Karpas-422 (cell line): ENCODE data around the gene EME2. TPM values are rescaled to one million over a fixed set of nuclear protein-coding genes. Genes with fewer than 3 reads are reported as not detected.
"Not testable (repeated sequence)": the region's sequence is repeated elsewhere in the genome, so short reads cannot be mapped to it uniquely, and the experiment has no call there.

Experiments used
- DNase-seq: peaks from one replicate; pipeline ENCODE4 v3.0.0-alpha.2; 2015
- H2AFZ ChIP-seq: fragments of 200-600 bp; sonication (generic); 2 replicates; pipeline ENCODE4 v1.6.1; 2014; ENCODE audit warnings: antibody characterized with exemption, low read length, mixed read lengths
- H3K27ac ChIP-seq: fragments of 200-600 bp; sonication (generic); 2 replicates; pipeline ENCODE4 v1.5.1; 2014; ENCODE audit warnings: mild to moderate bottlenecking, low read length, moderate library complexity
- H3K27me3 ChIP-seq: fragments of 200-600 bp; sonication (generic); 2 replicates; pipeline ENCODE4 v1.6.1; 2014; ENCODE audit warnings: low read length, mixed read lengths
- H3K36me3 ChIP-seq: fragments of 200-600 bp; sonication (generic); 2 replicates; pipeline ENCODE4 v1.6.1; 2014; ENCODE audit warnings: low read length, mixed read lengths; ENCODE audit not compliant: insufficient read depth
- H3K4me1 ChIP-seq: fragments of 200-600 bp; sonication (generic); 2 replicates; pipeline ENCODE4 v1.6.1; 2014; ENCODE audit warnings: mild to moderate bottlenecking, low read length, mixed read lengths
- H3K4me2 ChIP-seq: fragments of 200-600 bp; sonication (generic); 2 replicates; pipeline ENCODE4 v1.6.1; 2014; ENCODE audit warnings: low read length, low read depth, mild to moderate bottlenecking; ENCODE audit not compliant: poor library complexity, severe bottlenecking
- H3K4me3 ChIP-seq: fragments of 200-600 bp; sonication (generic); 2 replicates; pipeline ENCODE4 v1.5.1; 2014; ENCODE audit warnings: mild to moderate bottlenecking, antibody characterized with exemption, low read length, mixed read lengths
- H3K79me2 ChIP-seq: fragments of 200-600 bp; sonication (generic); 2 replicates; pipeline ENCODE4 v1.6.1; 2014; ENCODE audit warnings: mild to moderate bottlenecking, low read length, mixed read lengths
- H3K9ac ChIP-seq: fragments of 200-600 bp; sonication (generic); 2 replicates; pipeline ENCODE4 v1.6.0; 2014; ENCODE audit warnings: low read length
- H3K9me2 ChIP-seq: fragments of 200-600 bp; sonication (generic), shearing (Covaris generic); replicated peaks from 2 replicates; pipeline ENCODE4 v1.6.0; 2014; ENCODE audit warnings: mild to moderate bottlenecking, low read length, moderate library complexity; ENCODE audit not compliant: insufficient read depth
- H3K9me3 ChIP-seq: fragments of 300-700, 200-600 bp; sonication (generic); 2 replicates; pipeline ENCODE4 v1.6.1; 2014; ENCODE audit warnings: low read length, mixed read lengths
- H4K20me1 ChIP-seq: fragments of 200-600 bp; sonication (generic); 2 replicates; pipeline ENCODE4 v1.6.1; 2014; ENCODE audit warnings: mild to moderate bottlenecking, antibody characterized with exemption, low read length, low read depth; ENCODE audit not compliant: insufficient read depth
- total RNA-seq: library from RNA; depleted of rRNA; stranded (reverse); fragments of >200 nt; shearing (Covaris generic); gene quantifications from 2 replicates; pipeline ENCODE4 v1.2.3, GENCODE V29; 2014; ENCODE audit warnings: low replicate concordance

The EME2 gene
- total RNA-seq, 1 experiment from 2014 or later: 7.7 TPM

DNA sequence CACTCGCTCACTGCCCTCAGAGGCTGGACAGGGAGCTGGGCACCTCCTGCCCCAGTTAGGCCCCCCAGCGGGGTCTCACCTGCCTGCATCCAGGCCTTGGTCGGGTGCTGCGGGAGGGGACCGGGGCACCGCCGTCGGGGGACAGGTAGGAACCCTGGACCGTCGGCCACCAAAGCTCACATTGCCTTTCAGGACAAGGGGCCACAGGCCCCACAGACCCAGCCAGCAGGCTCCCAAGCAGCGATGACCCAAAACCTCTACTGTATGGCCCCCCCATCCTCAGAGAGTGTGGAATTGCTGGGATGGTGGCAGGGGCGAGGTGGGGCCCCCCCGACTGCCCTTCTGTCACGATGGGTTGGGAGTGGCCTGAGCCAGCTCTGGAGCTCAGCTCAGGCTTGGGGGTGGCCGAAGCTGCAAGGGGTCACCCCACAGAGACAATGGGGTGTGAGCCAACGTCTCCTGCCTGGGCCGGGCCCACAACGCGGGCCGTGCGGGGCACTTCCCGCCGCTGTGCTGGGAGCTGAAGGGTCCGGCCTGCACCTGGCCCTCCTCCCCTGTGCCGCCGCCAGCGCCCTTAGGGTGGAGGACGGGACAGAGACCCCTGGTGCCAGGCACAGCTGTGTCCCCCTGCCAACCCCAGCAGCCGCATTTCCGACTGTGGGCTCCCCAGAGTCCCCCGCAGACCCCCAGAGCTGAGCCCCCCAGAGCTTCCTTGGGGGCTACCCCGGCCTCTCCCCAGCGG is 20.4 kb downstream of the EME2 start:
- DNase-seq: no peak

DNA sequence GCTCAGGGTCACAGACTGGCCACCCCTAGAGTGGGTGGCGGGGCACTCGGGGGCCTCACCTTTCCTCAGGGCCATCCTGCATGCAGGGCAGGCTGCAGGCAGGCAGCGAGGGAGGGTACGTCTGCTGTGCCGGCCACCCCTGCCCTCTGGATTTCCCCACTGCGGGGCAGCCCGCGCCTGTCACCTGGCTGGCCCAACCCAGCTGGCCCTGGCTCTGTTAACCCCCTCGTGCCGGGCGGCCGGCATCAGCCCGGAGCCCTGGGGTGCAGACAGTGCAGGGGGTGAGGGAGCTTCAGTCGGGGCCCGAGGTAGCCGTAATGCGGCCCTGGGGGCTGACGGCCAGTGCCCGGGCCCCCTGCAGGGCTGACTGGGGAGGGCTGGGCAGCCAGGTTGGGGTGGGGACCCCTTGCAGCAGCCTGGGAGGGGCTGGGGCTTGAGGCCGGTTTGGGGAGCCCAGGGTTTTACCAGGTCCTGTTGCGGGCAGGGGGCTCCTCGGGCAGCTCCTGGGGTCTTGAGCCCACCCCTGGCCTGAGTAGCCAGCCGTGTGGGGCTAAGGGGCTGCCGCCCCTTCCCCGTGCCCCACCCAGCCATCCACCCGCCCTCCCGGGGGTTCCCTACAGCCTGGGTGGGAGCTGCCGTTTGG is 21.1 kb downstream of the EME2 start, which contains the start of gene IGFALS:
TSS of gene IGFALS (minus strand) at position 128 of the 643 bp plus-strand sequence. CDS start at position 75, 53 bp downstream.
- Histone ChIP-seq H3K9ac (no peak within 1 kb of the TSS), H3K9me3 (no peaks in the 10 kb centered on the region), H3K27me3 (no peaks in the 10 kb centered on the region), H3K4me1 (no peaks in the 10 kb centered on the region), H3K79me2 (no peaks in the 10 kb centered on the region), H3K36me3 (no peaks in the 10 kb centered on the region), H3K4me2 (no peak within 1 kb of the TSS), H3K4me3 (no peak within 1 kb of the TSS), H3K9me2 (no peaks in the 10 kb centered on the region), H4K20me1 (no peaks in the 10 kb centered on the region), H2AFZ (no peak within 1 kb of the TSS), H3K27ac (no peak within 1 kb of the TSS)
- no peak for DNase-seq

More for the DNA sequence above, 20.4 kb downstream of the EME2 start:
- no peaks in the 10 kb centered on the region for H3K27me3 ChIP-seq
- H2AFZ ChIP-seq: no peak overlapping the region
- no peaks in the 10 kb centered on the region for H3K36me3 ChIP-seq
- H3K4me2 ChIP-seq: no peak overlapping the region
- H3K79me2 ChIP-seq: no peaks in the 10 kb centered on the region
- no peak overlapping the region for H3K9ac ChIP-seq
- no peak overlapping the region for H3K27ac ChIP-seq
- no peaks in the 10 kb centered on the region for H3K4me1 ChIP-seq
- H3K9me3 ChIP-seq: no peaks in the 10 kb centered on the region
- H3K4me3 ChIP-seq: no peak overlapping the region
- no peaks in the 10 kb centered on the region for H3K9me2 ChIP-seq
- H4K20me1 ChIP-seq: no peaks in the 10 kb centered on the region

DNA sequence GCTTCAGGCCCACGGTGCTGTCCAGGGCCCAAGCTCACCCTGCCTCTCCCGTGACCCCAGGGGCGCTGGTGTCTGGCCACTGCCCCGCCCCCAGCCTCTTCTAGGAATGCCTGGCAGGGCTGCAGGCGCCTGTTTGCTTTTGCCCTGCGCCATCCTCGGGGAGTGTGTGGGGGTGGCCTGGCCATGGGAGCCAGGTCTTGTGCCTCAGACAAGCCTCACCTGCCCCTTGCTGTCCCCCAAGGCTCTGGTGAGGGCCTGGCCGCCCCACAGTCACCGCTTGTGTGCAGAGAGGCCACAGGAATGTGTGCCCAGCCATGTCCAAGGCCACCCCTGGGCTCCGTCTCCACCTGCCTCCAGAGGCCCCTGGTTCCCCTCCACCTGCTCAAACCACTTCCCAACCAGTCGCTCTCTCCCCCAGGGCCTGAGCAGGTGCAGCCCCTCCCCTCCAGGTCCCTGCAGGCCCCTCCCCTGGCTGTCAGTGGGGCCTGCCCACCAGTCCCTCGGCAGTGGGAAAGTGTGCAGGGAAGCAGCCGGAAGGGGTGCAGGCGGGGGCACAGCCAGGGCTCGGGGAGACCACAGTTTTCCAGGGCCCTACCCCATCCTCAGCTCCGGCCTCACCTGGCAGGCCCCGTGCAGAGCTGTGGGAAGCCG is 21.7 kb downstream of the EME2 start:
- Histone ChIP-seq H3K4me3 (no peak overlapping the region), H3K4me1 (no peaks in the 10 kb centered on the region), H3K27ac (no peak overlapping the region), H2AFZ (no peak overlapping the region), H3K9me3 (no peaks in the 10 kb centered on the region; the same call in 1 of the 2 replicates), H3K9ac (no peak overlapping the region), H3K9me2 (no peaks in the 10 kb centered on the region), H3K36me3 (no peaks in the 10 kb centered on the region), H3K27me3 (no peaks in the 10 kb centered on the region), H4K20me1 (no peaks in the 10 kb centered on the region), H3K4me2 (no peak overlapping the region), H3K79me2 (no peaks in the 10 kb centered on the region)
- no peak for DNase-seq

GRCh38 chr16:1794908-1795666 is 22.5 kb downstream of the EME2 start:
- no peak for DNase-seq

GRCh38 chr16:1799263-1799662 is 26.7 kb downstream of the EME2 start:
- H3K79me2 ChIP-seq, H3K4me1 ChIP-seq, H3K4me2 ChIP-seq, H4K20me1 ChIP-seq, H3K27ac ChIP-seq, H3K4me3 ChIP-seq, H3K27me3 ChIP-seq, H3K36me3 ChIP-seq, DNase-seq, H3K9me3 ChIP-seq, H3K9me2 ChIP-seq, H2AFZ ChIP-seq, H3K9ac ChIP-seq: not testable (repeated sequence)

More at GRCh38 chr16:1794908-1795666, 22.5 kb downstream of the EME2 start:
- H4K20me1 ChIP-seq: no peaks in the 10 kb centered on the region
- no peak overlapping the region for H3K4me3 ChIP-seq
- peaks cover 3% of the 10 kb centered on the region; the same call in 1 of the 2 replicates for H3K9me3 ChIP-seq
- H3K4me1 ChIP-seq: no peaks in the 10 kb centered on the region
- H3K27ac ChIP-seq: no peak overlapping the region
- no peaks in the 10 kb centered on the region for H3K36me3 ChIP-seq
- no peaks in the 10 kb centered on the region for H3K79me2 ChIP-seq
- no peak overlapping the region for H3K4me2 ChIP-seq
- H2AFZ ChIP-seq: no peak overlapping the region
- H3K9me2 ChIP-seq: no peaks in the 10 kb centered on the region
- no peak overlapping the region for H3K9ac ChIP-seq
- H3K27me3 ChIP-seq: no peaks in the 10 kb centered on the region

GRCh38 chr16:1800701-1801100 is 28.1 kb downstream of the EME2 start:
- H4K20me1 ChIP-seq: no peaks in the 10 kb centered on the region
- H3K79me2 ChIP-seq: no peaks in the 10 kb centered on the region
- H3K4me1 ChIP-seq: no peaks in the 10 kb centered on the region
- no peak overlapping the region for H3K4me3 ChIP-seq
- no peaks in the 10 kb centered on the region for H3K27me3 ChIP-seq
- no peak overlapping the region for H3K9ac ChIP-seq
- no peak overlapping the region for H2AFZ ChIP-seq
- no peaks in the 10 kb centered on the region for H3K36me3 ChIP-seq
- H3K9me2 ChIP-seq: no peaks in the 10 kb centered on the region
- H3K9me3 ChIP-seq: peaks cover 3% of the 10 kb centered on the region; the same call in 1 of the 2 replicates
- DNase-seq: no peak
- no peak overlapping the region for H3K27ac ChIP-seq
- H3K4me2 ChIP-seq: no peak overlapping the region

DNA sequence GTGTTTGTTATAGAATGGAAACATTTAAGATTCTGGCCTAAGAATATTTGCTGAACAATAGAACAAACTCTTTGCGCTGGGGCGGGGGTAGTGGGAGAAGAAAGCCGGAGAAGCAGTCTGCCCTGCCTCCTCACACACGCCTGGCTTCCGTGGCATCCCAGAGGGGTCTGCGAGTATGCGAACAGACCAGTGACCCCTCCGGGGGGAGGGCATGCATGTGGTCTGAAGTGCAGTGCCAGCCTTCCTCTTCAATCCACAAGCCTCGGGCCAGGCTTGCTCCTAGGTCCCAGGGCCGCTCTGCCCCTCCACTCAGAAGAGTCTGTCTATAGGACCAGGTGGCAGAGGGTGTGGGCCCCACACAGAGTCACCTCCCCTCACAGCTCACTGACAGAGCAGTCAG is 35.0 kb downstream of the EME2 start:
- no peak overlapping the region for H3K9ac ChIP-seq
- H3K36me3 ChIP-seq: no peaks in the 10 kb centered on the region
- DNase-seq: no peak
- H3K4me2 ChIP-seq: no peak overlapping the region
- H2AFZ ChIP-seq: no peak overlapping the region
- no peaks in the 10 kb centered on the region for H3K9me3 ChIP-seq
- H3K4me3 ChIP-seq: no peak overlapping the region
- H3K27ac ChIP-seq: no peak overlapping the region
- no peaks in the 10 kb centered on the region for H4K20me1 ChIP-seq
- H3K79me2 ChIP-seq: no peaks in the 10 kb centered on the region
- no peaks in the 10 kb centered on the region for H3K9me2 ChIP-seq
- no peaks in the 10 kb centered on the region for H3K4me1 ChIP-seq
- H3K27me3 ChIP-seq: no peaks in the 10 kb centered on the region

GRCh38 chr16:1808691-1809090 is 36.1 kb downstream of the EME2 start:
- Histone ChIP-seq H3K4me2 (no peak overlapping the region), H3K4me1 (no peaks in the 10 kb centered on the region), H3K9me3 (no peaks in the 10 kb centered on the region), H3K79me2 (no peaks in the 10 kb centered on the region), H3K9ac (no peak overlapping the region), H3K36me3 (no peaks in the 10 kb centered on the region; the same call in 1 of the 2 replicates), H4K20me1 (no peaks in the 10 kb centered on the region), H3K9me2 (no peaks in the 10 kb centered on the region), H2AFZ (no peak overlapping the region), H3K27ac (no peak overlapping the region), H3K4me3 (no peak overlapping the region), H3K27me3 (no peaks in the 10 kb centered on the region)
- DNase-seq: no peak
